NOMO-1 treated with DMSO at 0.1 percent for 48 hours (cell line): ENCODE results near the gene BRD3.

ENCODE experiments used
- DNase-seq: peaks from one replicate; lab custom pipeline; 2025; ENCODE audit not compliant: unreplicated experiment; lab: John Stamatoyannopoulos, UW

Gene BRD3

DNA sequence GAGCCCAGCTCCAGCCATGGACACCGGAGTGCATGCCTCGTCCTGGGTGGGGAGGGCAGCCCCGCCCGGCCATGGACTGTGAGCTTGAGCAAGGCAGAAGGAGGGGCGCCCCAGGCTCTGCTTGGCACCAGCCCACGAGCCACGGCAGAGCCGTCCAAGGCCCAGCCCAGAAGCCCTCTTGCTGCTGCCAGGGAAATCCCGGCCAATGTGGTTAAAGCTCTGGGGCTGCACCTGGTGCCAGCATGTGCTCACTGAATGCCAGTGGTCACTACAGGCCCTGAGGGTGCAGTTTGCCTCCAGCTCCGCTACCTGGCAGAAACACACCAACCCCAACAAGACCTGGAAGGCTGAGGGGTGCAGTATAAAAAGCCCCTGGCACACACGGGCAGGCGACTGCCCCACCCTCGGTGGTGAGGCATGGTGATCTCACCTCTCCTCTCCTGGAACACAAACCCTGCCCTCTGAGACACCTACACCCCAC is 11.8 kb downstream of the BRD3 start:
- no peak for DNase-seq

DNA sequence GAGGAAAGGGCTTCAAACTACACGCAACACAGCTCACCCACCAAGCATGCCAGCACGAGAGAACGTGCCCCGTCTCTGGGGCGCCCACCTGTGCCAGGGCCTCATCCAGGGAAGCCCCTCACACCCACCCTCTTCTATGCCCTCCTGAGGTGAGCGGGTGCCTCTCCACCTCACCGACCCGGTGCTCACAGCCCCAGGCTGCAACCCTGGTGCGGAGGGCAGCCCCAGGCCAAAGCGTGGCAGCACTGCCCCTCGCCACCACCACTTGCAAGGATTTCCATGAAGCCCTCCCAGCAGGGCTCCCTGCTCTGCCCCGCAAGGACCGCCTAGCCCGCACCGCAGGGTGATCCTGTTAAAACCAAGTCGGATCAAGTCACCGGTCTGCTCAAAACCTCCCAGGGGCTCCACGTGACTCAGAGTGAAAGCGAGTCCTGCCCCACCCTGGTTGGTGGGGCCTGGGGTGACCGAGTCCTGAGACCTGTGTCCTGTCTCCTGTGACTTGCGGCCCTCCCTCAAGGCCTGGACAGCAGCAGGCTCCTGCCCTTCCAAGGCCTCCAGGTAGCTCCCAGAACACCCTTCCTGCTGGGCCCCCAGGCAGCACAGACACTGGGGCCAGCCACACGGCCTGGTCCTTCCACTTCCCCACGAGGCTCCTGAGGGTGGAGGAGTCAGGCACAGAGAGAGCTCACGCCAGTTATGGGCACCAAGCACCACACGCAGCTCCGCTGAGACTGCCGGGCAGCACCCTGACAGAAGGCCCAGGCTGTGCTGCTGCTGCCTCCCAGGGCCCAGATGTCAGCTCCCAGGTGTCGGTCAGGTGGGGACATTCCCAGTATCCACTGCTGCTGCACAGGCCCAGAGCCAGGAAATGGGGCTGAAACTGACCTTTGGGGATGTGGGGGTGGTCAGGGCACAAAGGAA is 12.7 kb downstream of the BRD3 start:
- DNase-seq: no peak

DNA sequence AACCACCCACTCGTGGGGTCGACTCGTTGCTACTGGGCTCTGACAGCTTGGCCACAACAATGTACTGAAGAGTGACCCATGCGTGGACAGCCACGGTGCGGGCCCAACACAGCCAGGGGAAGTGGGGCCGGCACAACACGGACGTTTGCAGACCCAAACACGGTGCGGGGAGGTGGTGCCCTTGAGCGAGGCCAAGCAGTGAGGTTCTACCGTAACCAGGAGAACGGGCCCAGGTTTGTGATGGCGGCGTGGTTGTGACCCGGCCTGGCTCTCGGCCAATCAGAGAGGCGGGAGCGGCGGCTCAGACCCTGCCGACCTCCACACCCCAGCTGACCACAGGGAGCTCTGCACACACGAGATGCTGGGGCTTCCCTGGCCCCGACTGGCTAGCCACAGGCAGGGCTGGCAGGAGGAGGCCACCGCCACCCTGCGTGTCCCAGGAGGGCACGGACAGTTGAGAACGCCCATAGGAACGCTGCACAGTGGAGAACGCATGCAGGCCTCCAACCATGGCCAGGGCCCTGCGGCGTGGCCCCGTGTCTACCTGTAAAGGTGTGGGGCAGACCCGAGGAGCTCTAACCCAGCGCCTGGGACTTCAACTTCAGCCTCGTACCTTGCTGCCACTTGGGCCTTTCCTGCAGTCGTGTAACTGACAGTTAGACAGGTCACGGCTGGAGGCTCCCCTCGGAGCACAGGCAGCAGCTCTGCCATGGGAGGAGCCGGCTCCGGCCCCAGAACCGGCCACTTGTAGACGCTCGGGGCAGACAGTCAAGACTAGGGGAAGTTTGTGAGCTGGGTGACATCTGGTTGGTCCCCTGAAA is 13.7 kb downstream of the BRD3 start:
- no peak for DNase-seq

DNA sequence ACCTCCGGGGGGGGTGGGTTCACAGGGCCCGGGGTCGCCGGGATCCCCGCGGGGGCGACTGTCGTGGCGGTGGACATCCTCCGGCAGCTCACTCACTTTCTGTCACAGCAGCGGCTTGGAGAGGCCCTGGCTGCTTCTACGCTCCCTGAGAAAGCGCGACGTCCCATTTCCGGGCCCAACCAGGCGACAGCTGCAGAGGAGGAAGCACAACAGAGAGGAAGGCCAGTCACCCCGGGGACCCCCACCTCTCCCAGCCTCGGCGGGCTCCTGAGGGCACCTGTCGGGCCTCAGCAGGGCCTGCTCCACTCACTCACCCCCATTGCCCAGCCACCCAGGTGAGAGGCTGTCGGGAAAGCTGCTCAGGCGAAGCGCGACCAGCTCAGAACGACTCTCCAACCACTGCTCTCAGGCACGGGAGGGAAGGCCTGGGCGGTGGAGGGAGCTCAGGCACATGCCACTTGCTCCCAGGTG is 14.4 kb downstream of the BRD3 start:
- DNase-seq: no peak

DNA sequence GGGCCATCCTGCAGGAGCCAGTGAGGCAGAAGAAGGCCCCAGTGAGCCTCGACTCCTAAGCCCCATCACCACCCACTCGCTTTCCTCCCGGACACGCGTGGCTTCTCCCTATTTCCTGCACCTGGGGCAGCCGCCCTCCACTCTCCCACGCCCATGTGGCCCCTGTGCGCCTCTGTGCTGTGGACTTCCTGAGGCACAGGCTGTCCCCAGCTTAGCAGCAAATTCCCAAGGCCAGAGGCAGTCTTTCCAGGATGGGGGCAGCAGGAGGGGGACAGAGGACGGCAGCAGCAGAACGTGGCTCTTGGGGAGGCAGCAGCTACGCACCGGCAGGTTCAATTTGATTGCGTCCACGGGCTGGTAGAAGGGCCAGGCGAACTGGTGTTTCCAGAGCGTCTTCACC is 14.9 kb downstream of the BRD3 start:
- no peak for DNase-seq

DNA sequence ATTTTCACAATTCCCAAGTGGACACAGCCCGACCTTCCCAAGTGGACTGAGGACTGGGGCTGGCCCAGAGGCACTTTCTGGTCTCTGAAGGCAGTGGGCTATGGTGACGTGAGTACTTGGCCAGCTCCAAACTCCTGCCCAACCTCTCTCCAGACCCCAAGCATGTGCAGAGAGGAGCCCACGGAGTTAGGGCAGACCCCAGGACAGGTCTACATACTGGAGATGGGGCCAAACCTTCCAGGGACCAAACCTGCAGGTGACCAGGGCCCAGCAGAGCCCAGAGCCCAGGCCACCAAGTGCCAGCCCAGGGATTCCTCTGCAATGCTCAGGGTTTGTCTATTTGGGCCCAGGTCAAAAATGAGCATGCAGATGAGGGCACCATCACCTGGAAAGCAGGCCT is 15.3 kb downstream of the BRD3 start:
- no peak for DNase-seq

DNA sequence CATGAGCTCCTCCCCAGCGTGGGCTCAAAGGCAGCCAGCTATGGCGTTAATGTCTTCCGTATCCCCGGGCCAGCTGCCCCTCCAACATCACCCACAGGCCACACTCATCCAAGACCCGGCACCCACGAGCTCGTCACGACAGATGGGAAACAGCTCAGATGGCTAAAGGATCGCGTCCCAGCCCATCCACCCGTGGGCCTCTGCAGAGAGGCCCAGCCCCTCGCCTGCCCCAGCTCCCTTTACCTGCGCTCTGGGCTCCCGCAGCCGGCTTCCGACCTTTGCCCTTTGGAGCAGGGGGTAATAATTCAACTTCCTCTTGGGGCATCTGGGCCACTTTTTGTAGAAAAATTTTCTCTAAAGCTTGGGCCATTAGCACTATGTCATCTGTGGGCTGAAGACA is 16.5 kb downstream of the BRD3 start:
- no peak for DNase-seq

DNA sequence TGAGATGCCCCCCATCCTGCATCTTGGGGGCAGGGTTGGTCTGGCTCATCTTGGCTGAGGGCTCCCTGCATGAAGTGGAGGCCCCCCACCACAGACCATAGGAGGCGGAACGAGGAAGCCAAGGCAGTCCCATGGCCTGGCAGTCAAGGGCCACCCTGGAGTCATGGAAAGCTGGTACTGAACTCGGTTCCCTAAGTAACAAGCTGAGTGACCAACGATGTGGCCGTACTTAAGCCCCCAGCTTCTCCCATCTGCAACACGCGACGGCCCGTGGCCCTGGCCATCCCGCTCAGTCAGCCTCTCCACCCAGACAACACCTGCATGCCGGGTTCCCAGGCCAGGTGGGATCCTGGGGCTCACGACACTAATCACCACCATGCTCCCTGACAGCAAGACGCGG is 17.1 kb downstream of the BRD3 start:
- DNase-seq: no peak

DNA sequence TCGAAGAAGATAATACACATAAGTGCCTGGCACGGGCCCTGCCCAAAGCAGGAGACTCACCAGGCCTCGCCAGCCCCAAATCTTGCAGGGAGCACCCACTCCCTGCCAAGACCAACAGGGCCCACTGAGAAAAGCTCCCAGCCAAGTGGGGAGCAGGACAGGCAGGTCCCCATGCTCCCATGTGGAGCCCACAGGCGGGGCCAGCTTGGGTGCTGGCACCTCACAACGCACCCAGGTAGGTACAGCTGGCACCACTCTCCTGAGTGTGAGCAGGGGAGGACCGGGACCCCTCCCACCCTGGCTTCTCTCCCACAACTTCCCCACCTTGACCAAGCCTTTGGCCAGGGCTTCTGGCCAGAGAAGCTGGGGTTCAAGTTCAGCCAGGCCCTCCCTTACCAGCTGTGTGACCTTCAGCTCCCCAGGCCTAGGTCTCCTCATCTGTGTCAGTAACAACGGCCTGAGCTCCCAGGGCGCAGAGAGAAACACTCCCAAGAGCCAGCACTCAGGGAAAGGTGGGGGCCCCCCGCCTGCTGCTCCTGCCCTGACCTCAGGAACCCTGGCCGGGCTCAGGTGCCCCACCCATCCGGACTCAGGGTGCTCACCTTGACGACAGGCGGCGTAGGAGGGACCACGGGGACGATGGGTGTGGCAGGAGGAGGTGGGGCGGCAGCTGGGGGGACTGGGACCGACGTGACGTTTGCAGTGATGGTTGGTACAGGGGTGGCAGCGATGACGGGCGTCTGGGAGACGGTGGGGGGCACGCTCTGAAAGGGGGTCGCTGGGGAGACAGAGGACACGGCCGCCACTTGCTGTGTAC is 17.8 kb downstream of the BRD3 start:
- DNase-seq: no peak

DNA sequence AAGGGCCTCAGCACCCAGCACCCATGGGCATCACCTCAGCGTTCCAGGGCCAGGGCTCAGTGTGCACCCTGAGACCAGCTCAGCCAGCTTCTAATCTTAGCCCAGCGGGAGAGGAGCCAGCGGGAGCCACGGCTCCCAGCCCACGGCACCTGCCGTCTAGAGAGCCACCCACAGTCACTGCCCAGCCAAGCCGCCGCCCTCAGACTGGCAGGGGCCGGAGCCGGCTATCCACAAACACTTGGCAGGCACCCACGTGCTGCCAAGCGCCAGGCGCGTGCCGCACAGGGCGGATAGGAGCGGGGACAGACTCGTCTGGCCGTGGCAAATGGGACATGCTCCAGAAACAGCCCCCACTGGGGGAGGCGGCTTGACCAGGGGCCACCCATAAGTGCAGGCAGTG is 18.6 kb downstream of the BRD3 start:
- DNase-seq: no peak

DNA sequence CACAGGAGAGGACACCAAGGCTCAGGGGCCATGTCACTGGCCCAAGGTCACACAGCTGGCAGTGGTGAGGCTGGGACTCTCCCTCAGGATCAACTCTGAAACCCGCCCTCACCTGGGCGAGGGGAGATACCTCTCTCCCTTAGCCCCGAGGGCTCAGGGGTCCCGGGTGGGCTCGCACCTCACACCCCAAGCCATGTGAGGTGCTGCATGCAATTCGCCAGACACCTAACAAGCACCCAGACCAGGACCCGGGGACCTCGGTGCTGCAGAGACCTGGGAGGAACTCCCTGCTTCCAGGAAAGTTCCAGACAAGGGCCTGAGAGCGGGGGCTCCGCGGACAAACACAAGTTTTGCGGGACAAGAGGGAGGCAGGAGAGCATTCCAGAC is 19.3 kb downstream of the BRD3 start:
- no peak for DNase-seq

DNA sequence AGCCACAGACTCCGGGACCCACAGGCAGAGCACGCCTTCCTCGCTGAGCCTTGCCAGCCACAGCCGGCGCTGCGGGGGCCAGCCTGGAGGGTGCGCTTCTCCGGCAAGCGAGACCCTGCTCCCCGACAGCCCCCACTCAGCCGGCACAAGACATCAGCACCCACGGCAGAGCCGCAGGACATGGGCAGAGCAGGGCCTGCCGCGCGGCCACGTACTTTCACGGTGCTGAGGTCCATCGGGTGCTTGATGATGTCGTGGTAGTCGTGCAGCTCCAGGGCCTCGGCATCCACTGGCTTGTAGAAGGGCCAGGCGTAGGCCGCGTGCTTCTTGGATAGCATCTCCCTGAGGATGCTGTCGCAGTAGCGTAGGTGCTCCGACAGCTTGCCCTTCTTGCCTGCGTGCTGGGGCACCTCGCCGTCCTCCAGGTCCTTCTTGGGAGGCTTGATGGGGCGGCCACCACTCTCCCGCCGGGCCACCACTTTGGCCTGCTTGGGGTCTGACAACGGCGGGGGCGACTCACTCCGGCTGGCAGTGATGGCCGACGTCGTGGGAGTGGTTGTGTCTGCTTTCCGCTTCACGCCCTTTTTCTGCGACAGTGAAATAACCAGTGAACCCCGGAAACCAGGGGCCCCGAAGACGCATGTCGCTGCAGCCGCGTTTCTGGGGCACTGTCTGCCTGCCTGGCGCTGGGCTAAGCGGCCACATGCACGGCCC is 19.8 kb downstream of the BRD3 start:
- DNase-seq: no peak

DNA sequence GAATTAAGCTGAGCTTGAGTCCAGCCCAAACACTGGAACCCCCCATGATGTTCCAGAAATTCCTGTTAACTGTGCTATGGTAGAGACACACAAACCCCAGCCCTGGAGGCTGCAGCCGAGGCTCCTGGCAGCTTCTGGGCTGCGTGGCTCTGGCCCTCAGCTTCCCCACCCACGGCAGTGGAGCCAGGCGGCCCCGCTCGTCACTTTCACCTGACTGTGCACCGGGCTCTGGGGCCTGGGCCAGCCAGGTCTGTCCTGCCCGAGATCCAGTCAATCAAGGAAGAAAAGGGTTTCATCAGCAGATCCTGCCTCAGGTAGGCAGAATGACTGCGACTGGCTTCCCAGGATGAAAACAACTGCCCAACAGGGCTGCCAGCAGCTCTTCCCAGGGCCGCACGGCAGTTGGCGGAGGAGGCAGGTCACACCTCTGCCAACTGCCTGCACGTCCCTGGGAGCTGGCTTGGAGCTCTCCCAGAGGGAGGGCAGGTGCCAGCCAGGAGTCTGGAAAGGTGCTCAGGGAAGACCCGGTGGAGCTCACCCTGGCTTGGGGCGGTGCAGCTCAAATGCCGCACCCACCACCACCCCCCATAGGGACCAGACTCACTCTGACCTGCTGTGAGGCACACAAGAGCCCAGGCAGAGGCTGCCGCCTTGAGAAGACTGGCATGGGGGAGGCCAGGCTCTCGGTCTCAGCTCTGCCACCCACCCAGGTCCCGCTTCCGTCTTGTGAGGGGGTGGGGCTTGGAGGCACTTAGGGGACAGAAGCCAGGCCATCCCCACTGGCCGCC is 20.7 kb downstream of the BRD3 start:
- no peak for DNase-seq

DNA sequence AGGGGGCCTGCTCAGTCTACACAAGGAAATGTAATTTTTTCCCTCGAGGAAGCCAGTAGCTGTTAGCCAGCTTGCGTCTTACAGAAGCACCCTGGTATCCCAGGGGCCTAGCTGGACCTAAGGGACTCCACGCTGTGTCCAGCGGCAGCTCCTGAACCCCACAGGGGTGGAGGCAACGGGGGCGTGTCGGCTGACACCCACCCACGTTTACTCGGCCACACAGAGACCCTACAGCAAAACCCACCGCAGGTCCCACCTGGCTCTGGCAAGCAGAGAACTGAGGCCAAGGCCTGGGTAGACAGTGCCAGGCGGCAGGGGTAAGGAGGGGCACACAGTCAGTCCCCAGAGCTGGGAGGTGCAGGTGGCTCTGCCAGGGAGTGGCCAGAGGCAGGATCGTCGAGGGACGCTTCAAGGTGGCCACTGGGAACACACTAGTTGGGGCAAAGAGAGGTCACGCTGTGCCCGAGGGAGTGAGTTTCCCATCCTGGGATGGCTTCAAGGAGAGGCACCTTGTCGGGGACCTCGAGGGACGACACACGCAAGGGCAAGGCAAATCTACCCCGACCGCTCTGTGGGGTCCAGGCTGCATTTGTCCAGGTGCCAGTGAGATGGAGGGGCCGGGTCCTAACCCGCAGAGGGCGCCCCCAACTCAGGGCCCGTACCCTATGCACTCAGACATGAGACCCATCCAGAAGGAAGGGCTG is 21.8 kb downstream of the BRD3 start:
- DNase-seq: no peak

DNA sequence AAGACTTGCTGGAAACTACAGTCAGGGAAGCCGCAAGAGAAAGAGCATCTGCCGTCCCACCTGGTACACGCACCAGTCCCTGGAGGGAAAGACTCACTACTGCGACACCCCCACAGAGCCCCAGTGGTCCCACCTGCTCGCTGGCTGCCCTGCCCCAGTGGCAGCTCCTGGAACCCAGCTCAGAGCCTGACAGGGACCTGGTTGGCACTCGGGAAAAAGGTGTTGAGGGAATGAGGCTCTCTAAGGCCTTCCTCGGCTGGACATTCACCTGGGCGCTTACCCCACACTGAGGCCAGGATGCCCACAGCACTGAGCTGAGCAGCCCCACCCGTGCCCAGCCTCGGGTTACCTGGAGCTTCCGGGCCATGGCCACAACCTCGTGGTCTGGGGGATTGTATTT is 22.9 kb downstream of the BRD3 start:
- DNase-seq: no peak

DNA sequence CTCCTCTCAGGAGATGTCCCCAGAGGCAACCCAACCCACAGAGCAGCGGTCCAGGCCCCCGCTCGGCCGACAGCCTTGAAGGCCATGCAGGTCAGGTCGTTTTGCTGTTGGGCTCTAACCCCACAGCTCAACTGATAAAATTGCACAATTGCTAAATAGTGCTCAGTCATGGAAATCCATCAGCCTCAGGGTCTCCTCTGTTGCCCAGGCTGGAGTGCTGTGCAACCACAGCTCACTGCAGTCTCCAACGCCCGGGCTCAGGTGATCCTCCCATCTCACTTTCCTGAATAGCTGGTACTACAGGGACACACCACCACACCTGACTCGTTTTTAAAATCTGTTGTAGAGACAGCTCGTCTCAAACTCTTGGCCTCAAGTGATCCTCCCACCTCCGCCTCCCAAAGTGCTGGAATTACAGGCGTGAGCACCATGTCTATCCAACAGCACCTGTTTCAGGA is 24.3 kb downstream of the BRD3 start:
- no peak for DNase-seq

DNA sequence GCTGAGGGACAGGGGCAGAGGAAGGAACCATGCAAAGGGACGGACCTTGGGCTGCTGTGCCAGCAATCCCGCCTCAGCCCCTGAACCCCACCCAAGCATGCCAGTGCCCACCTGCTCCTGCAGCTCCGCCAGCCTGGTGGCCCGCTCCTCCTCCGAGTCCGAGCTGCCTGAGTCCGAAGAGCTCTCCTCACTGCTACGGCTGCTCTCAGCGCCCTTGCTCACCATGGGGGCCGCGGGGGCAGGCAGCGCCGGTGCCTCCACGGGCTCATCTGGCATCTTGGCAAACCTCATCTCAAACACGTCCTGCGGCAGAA is 26.2 kb downstream of the BRD3 start:
- DNase-seq: no peak

DNA sequence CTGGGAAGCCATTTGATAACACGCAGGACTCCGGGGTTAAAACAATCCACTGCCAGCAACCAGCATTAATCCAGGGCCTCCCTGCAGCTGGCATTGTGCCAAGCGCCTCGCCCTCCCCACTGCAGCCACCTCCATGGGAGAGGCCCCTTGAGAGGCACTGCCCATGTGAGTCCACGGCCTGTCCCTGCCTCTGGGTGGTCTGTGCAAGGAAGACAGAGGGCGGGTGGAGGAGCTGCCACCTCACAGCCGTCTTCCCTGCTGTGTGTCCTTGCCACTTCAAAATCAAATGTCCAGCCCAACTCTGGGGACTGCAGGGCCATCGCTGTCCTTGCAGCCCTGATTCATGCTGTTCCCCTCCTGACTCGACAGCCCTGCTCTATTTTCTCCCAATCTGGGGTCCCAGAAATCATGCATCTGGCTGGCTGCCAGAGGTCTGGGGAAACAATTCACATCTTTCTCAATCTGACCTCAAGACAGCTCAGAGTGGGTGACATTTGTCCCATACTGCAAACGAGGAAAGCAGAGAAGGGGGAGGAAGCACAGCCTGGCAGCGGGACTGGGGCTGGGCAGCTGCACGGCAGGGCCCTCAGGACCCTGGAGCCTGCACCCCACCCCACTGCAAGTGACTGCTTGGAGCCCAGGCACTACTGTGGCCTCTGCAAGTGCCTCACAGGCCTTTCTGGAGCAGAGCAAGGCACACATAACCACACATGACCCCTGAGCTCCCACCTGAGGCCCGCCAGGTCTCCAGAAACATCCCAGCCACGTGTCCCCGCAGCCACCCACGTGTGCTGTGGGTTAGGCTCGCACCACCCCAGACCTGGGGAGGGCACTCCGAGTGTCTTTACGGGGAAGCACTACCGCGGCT is 26.8 kb downstream of the BRD3 start:
- DNase-seq: no peak
